NCI-H460 (cell line): ENCODE measurements around the gene HRH1. TPM values are rescaled to one million over a fixed set of nuclear protein-coding genes. Genes with fewer than 3 reads are reported as not detected.
"Not testable (repeated sequence)": the region's sequence is repeated elsewhere in the genome, so short reads cannot be mapped to it uniquely, and the experiment has no call there.

Experiments
- DNase-seq: peaks from one replicate; pipeline ENCODE4 v3.0.0-alpha.2; 2016; ENCODE audit warnings: low read depth; ENCODE audit errors: extremely low read depth
- total RNA-seq: library from RNA; depleted of rRNA; stranded (reverse); fragments of >200 nt; shearing (Covaris generic); gene quantifications from 2 replicates; pipeline ENCODE4 v1.2.3, GENCODE V29; 2014

The HRH1 gene
- total RNA-seq, 1 experiment from 2014 or later: 5.8 TPM

GRCh38 chr3:11168881-11169805, 14.8 kb downstream of the HRH1 start:
- no peak for DNase-seq

- no peak for DNase-seq
These were observed 15.9 kb downstream of the HRH1 start for GRCh38 chr3:11170052-11170770.

- DNase-seq: no peak
These were observed 17.9 kb downstream of the HRH1 start for GRCh38 chr3:11172096-11172690.

GRCh38 chr3:11173828-11174465, 19.7 kb downstream of the HRH1 start:
- no peak for DNase-seq

- DNase-seq: no peak
These were observed 24.1 kb downstream of the HRH1 start for GRCh38 chr3:11178421-11178820.

GRCh38 chr3:11184328-11184969, 30.2 kb downstream of the HRH1 start:
- not testable (repeated sequence) for DNase-seq

- no peak for DNase-seq
These were observed 30.9 kb downstream of the HRH1 start for GRCh38 chr3:11185144-11185543.

GRCh38 chr3:11185564-11186317, 31.4 kb downstream of the HRH1 start:
- DNase-seq: peak; percentile 77

- DNase-seq: no peak
These were observed 32.0 kb downstream of the HRH1 start for GRCh38 chr3:11186318-11186692.

GRCh38 chr3:11186771-11187191, 32.5 kb downstream of the HRH1 start:
- no peak for DNase-seq

- DNase-seq: peak; percentile 21
These were observed 33.4 kb downstream of the HRH1 start for GRCh38 chr3:11187681-11188080.

- DNase-seq: no peak
These were observed 33.9 kb downstream of the HRH1 start for GRCh38 chr3:11188231-11188630.

GRCh38 chr3:11195201-11195600, 40.9 kb downstream of the HRH1 start:
- DNase-seq: no peak

- no peak for DNase-seq
These were observed 41.5 kb downstream of the HRH1 start for GRCh38 chr3:11195721-11196332.

- DNase-seq: no peak
These were observed 43.2 kb downstream of the HRH1 start for GRCh38 chr3:11197484-11197883.

- DNase-seq: no peak
These were observed 43.8 kb downstream of the HRH1 start for GRCh38 chr3:11198070-11198469.

GRCh38 chr3:11198495-11198894, 44.2 kb downstream of the HRH1 start:
- DNase-seq: no peak

GRCh38 chr3:11199902-11200845, 45.9 kb downstream of the HRH1 start:
- DNase-seq: no peak
